Measurements from ENCODE around the gene MS4A7.

The MS4A7 gene

DNA sequence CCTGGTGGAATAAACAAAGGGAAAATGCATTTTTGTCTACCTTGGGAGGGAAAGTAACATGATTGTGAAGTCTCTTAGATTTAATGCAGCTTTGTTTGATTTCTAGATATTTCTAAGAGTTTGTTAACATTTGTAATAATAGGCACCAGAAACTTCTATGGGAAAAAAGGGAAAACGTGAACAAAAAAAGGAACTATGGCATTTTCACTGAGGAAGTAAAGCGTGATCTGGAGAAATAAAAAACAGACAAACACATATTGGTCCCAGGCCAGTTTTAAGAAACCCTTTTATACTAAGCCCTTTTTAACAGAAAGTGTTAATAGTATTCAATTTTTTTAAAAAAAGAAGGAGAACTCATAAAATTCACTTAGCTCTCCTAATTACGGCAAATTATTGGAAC, 6.9 kb upstream of the MS4A7 start:
- DNase-seq: no peak

DNA sequence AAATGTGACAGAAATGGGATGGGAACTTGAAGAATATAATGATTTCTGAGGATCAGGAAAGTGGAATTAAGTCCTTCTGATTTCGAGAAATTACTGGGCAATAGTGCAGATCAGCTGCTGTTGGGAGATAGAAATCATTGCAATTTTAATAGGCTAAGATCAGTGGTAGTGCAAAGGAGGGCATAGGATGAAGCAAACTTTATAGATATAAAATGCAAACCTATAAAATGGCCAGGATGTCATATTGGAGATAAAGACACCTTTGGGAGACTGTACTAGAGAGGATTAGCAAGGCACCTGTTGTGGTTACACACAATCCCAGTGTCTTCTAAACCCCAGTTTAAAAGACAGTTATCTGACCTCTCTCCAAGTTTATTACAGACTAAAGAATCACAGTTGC, 6.5 kb upstream of the MS4A7 start:
- DNase-seq: peak; percentile 18

- no peak for DNase-seq
Measured at GRCh38 chr11:60372767-60373166, 5.6 kb upstream of the MS4A7 start.

DNA sequence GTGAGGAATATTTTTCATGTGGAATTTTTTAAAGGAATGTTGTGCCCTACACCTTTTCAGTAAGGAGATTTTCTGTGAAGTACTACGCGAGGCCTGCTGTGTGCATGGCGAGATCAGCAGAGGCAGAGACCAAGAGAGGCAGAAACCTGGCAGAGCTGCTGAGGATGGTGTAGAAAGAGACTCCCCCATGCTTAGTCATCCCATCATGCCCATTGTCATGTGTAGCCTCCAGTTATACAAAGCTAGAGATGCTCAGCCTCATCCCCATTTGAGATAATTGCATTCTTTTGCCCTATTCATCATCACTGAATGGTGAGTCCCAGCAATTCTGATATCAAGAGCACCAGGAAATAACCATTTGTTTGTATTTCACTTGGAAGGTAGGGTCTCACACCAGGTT, 3.0 kb upstream of the MS4A7 start:
- peak; percentile 37 for DNase-seq

DNA sequence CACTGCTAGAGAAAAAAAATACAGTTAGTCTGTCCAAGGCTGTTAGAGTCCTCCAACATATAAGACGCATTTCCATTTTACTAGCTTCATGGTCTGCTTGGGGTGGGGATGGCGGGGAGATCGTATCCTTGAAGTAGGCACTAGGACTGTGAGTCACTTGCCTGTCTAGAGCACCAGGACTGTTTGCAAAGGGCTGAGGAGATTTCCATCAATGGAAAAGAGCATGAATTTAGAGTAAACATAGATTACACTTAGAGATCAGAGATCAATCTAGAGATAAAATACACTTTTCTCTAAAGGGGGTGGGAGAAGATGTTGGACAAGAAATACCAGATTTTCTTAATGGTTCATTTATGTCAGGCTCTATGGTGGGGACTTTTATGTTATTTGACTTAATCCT, 1.7 kb upstream of the MS4A7 start:
- peak; percentile 81 for DNase-seq

GRCh38 chr11:60377401-60378136, 763 bp upstream of the MS4A7 start:
- no peak for DNase-seq

DNA sequence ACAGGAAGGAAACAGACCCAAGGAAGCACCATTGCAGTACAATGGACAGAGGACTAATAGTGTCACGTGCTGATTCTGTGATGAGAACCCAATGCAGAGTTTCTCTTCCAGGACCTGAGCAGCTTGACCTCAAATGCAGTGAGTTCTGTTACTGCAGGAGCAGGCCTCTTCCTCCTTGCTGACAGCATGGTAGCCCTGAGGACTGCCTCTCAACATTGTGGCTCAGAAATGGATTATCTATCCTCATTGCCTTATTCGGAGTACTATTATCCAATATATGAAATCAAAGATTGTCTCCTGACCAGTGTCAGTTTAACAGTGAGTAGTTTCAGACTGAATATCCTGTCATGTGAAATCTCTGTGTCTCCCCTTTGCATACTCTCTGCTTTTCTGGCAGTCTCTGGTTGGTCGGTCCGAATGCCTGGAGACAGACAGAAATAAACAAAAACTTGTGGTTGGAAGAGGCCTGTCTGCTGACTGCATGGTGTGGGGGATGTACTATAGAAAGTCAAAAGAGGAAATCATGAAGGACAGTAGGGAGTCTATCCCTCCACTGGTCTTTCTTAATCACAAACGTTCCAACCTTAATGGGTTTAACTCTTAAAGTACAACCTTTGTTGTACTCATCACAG, 11.1 kb downstream of the MS4A7 start:
- no peak for DNase-seq

DNA sequence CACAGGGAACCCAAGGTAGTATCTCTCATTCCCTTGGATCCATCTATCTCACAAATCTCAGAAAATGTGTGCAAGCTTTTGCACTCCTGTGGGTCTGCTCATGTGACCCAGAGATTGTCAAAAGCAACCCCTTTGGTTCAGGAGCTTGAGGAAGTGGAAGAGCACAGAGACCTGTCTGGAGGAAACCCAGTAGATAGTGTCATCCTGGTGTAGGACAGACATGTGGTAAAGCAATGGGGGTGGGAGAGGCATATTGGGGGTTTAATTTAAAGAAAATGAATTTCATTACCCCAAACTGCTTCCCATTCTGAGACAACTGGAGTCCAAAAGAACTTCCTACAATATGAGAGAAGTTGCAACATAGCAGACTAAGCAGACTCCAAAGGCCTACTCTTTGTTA, 12.1 kb downstream of the MS4A7 start:
- DNase-seq: no peak

- DNase-seq: no peak
Measured at GRCh38 chr11:60392361-60392760, 14.0 kb downstream of the MS4A7 start.

GRCh38 chr11:60393016-60393415, 14.7 kb downstream of the MS4A7 start:
- DNase-seq: no peak

DNA sequence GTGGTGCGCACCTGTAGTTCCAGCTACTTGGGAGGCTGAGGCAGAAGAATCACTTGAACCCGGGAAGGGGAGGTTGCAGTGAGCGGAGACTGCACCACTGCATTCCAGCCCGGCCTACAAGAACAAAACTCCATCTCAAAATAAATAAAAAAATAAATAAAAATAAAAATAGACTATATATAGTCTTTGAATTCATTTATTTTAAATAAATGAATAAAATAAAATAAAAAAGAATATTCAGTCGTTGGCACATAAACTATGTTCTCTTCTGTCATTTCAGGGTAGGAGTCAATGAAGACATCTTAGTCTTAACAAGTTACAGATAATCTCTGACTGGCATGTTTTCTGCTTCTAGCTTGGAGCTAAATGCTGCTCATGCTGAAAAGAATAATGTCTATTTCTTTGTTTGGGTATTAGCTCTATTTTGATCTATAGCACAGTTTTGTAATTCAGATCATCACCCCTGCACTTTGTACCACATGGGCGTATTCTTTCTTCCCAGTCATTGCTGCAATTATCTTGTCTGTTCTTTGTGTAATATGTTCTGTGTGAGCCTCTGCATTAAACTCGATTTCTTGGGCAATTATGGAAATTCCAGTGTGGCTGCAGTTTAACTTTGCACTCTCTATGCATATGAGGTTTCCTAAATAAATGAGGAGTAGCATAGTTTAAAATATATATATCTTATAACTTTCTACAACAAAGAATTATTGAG, 16.5 kb downstream of the MS4A7 start:
- no peak for DNase-seq

DNA sequence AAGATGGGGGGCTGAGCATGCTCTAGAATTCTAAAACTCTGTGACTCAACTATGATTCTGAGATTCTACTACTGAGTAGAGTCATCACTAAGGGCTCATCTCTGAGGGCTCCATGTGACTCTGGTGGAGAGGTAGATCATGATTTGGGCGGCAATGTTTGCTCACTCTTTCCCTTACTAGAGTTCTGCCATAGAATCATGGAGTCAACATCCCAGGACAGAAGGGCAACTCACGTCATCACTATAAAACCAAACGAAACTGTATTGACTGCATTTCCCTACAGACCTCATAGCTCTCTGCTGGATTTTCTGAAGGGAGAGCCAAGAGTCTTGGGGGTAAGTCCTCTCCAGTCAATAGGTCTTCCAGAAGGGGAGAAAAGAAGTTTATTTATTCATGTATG, 18.1 kb downstream of the MS4A7 start, which contains the start of gene MS4A14:
MS4A14 (plus strand) TSS at position 78 of the 400 bp plus-strand sequence; CDS start at position 198, 120 bp downstream.
- DNase-seq: no peak

DNA sequence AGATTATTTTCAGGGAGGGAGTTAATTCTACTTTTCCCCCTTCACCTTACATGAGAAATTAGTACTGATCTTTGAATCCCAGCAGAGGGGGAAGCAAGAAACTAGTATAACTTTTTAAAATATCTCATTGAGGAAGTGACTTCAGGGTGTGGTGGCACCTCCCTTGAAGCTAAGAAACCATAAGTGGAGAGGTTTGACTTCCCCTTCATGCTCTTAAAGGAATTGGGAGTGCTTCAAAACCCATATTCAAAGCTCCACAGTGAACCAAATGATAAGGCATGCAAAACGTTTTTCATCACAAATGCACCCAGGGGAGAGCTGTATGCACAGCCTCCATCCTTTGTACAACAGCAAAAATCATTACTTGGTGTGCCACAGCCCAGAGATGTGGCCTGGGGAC, 18.5 kb downstream of the MS4A7 start:
- DNase-seq: no peak

DNA sequence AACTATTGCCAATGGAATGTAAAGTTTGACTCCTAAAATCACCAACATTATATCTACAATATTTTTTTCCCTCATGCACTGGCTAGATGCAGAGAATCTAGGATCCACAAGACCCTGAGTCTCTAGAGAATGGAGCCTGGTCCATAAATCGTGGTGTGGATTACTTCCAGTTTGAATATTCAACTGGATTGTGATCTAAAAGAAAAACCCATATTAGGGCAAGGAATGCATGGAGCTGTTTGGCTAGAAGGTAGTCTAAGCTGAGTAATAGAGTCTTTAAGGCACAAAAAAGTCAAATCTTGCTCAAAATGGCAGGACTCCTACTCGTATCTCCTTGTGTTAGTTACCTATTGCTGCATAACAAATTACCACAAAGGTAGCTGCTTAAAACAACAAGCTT, 41.7 kb downstream of the MS4A7 start:
- DNase-seq: no peak

DNA sequence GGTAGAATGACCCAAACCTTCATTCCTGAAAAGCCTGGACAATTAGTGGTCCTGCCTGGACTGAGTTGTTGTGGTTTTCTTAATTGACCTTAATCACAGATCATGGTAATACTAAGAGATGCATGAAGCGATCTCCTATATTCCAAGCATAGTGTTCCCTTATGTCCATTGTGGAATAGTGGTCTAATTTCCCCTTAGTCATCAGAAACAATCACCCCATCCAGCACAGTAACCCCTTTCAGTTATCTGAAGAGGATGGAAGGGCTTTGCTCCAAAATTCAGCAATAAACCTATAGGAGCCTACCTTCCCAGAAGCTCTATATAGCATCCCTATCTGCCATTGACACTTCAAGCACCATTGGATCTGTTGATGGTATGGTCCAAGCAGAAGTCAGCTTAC, 44.3 kb downstream of the MS4A7 start:
- DNase-seq: no peak

DNA sequence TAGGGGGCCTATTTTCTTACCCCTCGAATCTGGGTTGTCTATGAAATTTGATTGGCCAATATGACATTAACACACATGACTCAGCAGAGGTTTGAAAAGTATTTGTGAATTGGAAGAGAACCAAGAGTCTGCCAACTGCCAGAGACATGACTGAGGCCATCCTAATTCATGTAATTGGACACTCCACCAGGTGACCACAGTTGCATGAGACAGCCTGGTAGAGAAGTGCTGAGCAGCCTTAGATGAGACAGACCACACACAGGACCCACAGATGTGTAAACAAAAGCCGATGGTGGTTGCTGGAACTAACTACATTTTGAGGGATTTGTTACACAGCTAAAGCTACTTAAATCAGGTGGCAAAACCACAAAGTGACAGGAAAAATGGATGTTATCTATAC, 50.2 kb downstream of the MS4A7 start:
- DNase-seq: peak; percentile 79

- no peak for DNase-seq
Measured at GRCh38 chr11:60429272-60429671, 50.9 kb downstream of the MS4A7 start, which contains the start of gene MS4A5. Gene MS4A5 (plus strand): TSS chr11:60429572. CDS start chr11:60429675, 103 bp downstream.

- DNase-seq: no peak
Measured at GRCh38 chr11:60431251-60431650, 52.9 kb downstream of the MS4A7 start.

GRCh38 chr11:60433401-60433800, 55.1 kb downstream of the MS4A7 start:
- DNase-seq: no peak

All from DMS53 (cell line).